ENCODE results near the gene VAT1L.

The VAT1L gene

GRCh38 chr16:77790009-77790372, 1.6 kb downstream of the VAT1L start:
- Histone ChIP-seq H3K14ac (ENCODE audit: low read length) (no peak overlapping the region), H3K4me3 (ENCODE audit: low read length in 2 of 2) (peak overlapping the region; percentile 79 to 96), H3K4ac (ENCODE audit: low read length) (no peak overlapping the region), H3K23ac (ENCODE audit: low read depth, low read length, poor library complexity) (no peak overlapping the region), H3K9me3 (replicated peaks in 1 of 2; ENCODE audit: control insufficient read depth in 2 of 2, insufficient read depth in 1 of 2, low read depth in 1 of 2, low read length in 2 of 2) (no peaks in the 10 kb centered on the region), H2BK120ac (ENCODE audit: low read depth, low read length) (peak overlapping the region; percentile 24), H2AFZ (ENCODE audit: low read length) (peak overlapping the region; percentile 99), H3K36me3 (replicated peaks in 1 of 2; ENCODE audit: control insufficient read depth in 2 of 2, insufficient read depth in 2 of 2, low read length in 2 of 2) (no peaks in the 10 kb centered on the region), H3K79me1 (ENCODE audit: low read depth, low read length) (no peaks in the 10 kb centered on the region), H2AK5ac (ENCODE audit: low read depth, low read length) (no peak overlapping the region), H4K91ac (ENCODE audit: low read depth, low read length, poor library complexity) (no peak overlapping the region), H2BK5ac (ENCODE audit: low read length) (no peak overlapping the region), H4K8ac (ENCODE audit: low read depth, low read length) (no peak overlapping the region), H2BK12ac (ENCODE audit: low read length) (no peak overlapping the region), H3K27me3 (ENCODE audit: control insufficient read depth in 3 of 3, insufficient read depth in 3 of 3, low read depth in 1 of 3, low read length in 3 of 3) (peaks cover 0 to 10% (median 3%) of the 10 kb centered on the region in 3 experiments), H3K9ac (ENCODE audit: low read depth, low read length, poor library complexity) (no peak overlapping the region), H3K18ac (ENCODE audit: low read length) (no peak overlapping the region), H3K4me2 (ENCODE audit: insufficient read depth, low read length, poor library complexity, severe bottlenecking) (peak overlapping the region; percentile 90), H3K4me1 (ENCODE audit: control insufficient read depth in 2 of 2, insufficient read depth in 1 of 2, low read depth in 1 of 2, low read length in 2 of 2) (peaks cover 6 to 12% of the 10 kb centered on the region in 2 donors), H2BK15ac (ENCODE audit: low read length) (no peak overlapping the region), H3K27ac (replicated peaks; ENCODE audit: low read length) (no peak overlapping the region)
- no CpG with 5 or more reads among the region's 11 CpGs for WGBS, 2 donors (ENCODE audit: extremely low coverage in 2 of 2, insufficient read length in 2 of 2, insufficient replicate concordance in 1 of 2)
- DNase-seq (ENCODE audit: low spot score): no peak

- DNase-seq (ENCODE audit: low spot score): no peak
- H2BK15ac ChIP-seq (ENCODE audit: low read length): no peak overlapping the region
- H3K27me3 ChIP-seq (ENCODE audit: control insufficient read depth in 3 of 3, insufficient read depth in 3 of 3, low read depth in 1 of 3, low read length in 3 of 3): peaks cover 0 to 9% (median 3%) of the 10 kb centered on the region in 3 experiments
- H2BK12ac ChIP-seq (ENCODE audit: low read length): no peak overlapping the region
- no CpG with 5 or more reads among the region's 3 CpGs for WGBS, 2 donors (ENCODE audit: extremely low coverage in 2 of 2, insufficient read length in 2 of 2, insufficient replicate concordance in 1 of 2)
- H2AK5ac ChIP-seq (ENCODE audit: low read depth, low read length): no peak overlapping the region
- H3K27ac ChIP-seq (replicated peaks; ENCODE audit: low read length): no peak overlapping the region
- H3K4ac ChIP-seq (ENCODE audit: low read length): no peak overlapping the region
- no peak overlapping the region for H3K4me3 ChIP-seq (ENCODE audit: low read length in 2 of 2)
- no peak overlapping the region for H3K9ac ChIP-seq (ENCODE audit: low read depth, low read length, poor library complexity)
- H3K18ac ChIP-seq (ENCODE audit: low read length): no peak overlapping the region
- H3K23ac ChIP-seq (ENCODE audit: low read depth, low read length, poor library complexity): no peak overlapping the region
- no peak overlapping the region for H3K14ac ChIP-seq (ENCODE audit: low read length)
- H2AFZ ChIP-seq (ENCODE audit: low read length): no peak overlapping the region
- H4K91ac ChIP-seq (ENCODE audit: low read depth, low read length, poor library complexity): no peak overlapping the region
- no peak overlapping the region for H4K8ac ChIP-seq (ENCODE audit: low read depth, low read length)
- no peak overlapping the region for H2BK120ac ChIP-seq (ENCODE audit: low read depth, low read length)
- no peaks in the 10 kb centered on the region for H3K36me3 ChIP-seq (replicated peaks in 1 of 2; ENCODE audit: control insufficient read depth in 2 of 2, insufficient read depth in 2 of 2, low read length in 2 of 2)
- H3K4me2 ChIP-seq (ENCODE audit: insufficient read depth, low read length, poor library complexity, severe bottlenecking): no peak overlapping the region
- no peak overlapping the region for H2BK5ac ChIP-seq (ENCODE audit: low read length)
- peaks cover 6 to 12% of the 10 kb centered on the region in 2 donors for H3K4me1 ChIP-seq (ENCODE audit: control insufficient read depth in 2 of 2, insufficient read depth in 1 of 2, low read depth in 1 of 2, low read length in 2 of 2)
- H3K79me1 ChIP-seq (ENCODE audit: low read depth, low read length): no peaks in the 10 kb centered on the region
- no peaks in the 10 kb centered on the region for H3K9me3 ChIP-seq (replicated peaks in 1 of 2; ENCODE audit: control insufficient read depth in 2 of 2, insufficient read depth in 1 of 2, low read depth in 1 of 2, low read length in 2 of 2)
These were observed 2.5 kb downstream of the VAT1L start for GRCh38 chr16:77790912-77791311.

- Histone ChIP-seq H3K27me3 (ENCODE audit: control insufficient read depth in 3 of 3, insufficient read depth in 3 of 3, low read depth in 1 of 3, low read length in 3 of 3) (peaks cover 0 to 3% (median 0%) of the 10 kb centered on the region in 3 experiments), H2AK5ac (ENCODE audit: low read depth, low read length) (no peak overlapping the region), H4K91ac (ENCODE audit: low read depth, low read length, poor library complexity) (no peak overlapping the region), H3K14ac (ENCODE audit: low read length) (no peak overlapping the region), H3K9ac (ENCODE audit: low read depth, low read length, poor library complexity) (no peak overlapping the region), H2BK15ac (ENCODE audit: low read length) (no peak overlapping the region), H2BK120ac (ENCODE audit: low read depth, low read length) (no peak overlapping the region), H2AFZ (ENCODE audit: low read length) (no peak overlapping the region), H3K4me1 (ENCODE audit: control insufficient read depth in 2 of 2, insufficient read depth in 1 of 2, low read depth in 1 of 2, low read length in 2 of 2) (peaks cover 4 to 21% of the 10 kb centered on the region in 2 donors), H3K36me3 (replicated peaks in 1 of 2; ENCODE audit: control insufficient read depth in 2 of 2, insufficient read depth in 2 of 2, low read length in 2 of 2) (no peaks in the 10 kb centered on the region), H3K18ac (ENCODE audit: low read length) (no peak overlapping the region), H2BK12ac (ENCODE audit: low read length) (no peak overlapping the region), H3K9me3 (replicated peaks in 1 of 2; ENCODE audit: control insufficient read depth in 2 of 2, insufficient read depth in 1 of 2, low read depth in 1 of 2, low read length in 2 of 2) (no peaks in the 10 kb centered on the region), H3K27ac (replicated peaks; ENCODE audit: low read length) (no peak overlapping the region), H3K23ac (ENCODE audit: low read depth, low read length, poor library complexity) (no peak overlapping the region), H4K8ac (ENCODE audit: low read depth, low read length) (no peak overlapping the region), H3K4me3 (ENCODE audit: low read length in 2 of 2) (no peak overlapping the region), H3K4me2 (ENCODE audit: insufficient read depth, low read length, poor library complexity, severe bottlenecking) (no peak overlapping the region), H3K79me1 (ENCODE audit: low read depth, low read length) (no peaks in the 10 kb centered on the region), H2BK5ac (ENCODE audit: low read length) (no peak overlapping the region), H3K4ac (ENCODE audit: low read length) (no peak overlapping the region)
- WGBS, 2 donors (ENCODE audit: extremely low coverage in 2 of 2, insufficient read length in 2 of 2, insufficient replicate concordance in 1 of 2): no CpG with 5 or more reads among the region's 2 CpGs
- no peak for DNase-seq (ENCODE audit: low spot score)
These were observed 5.1 kb downstream of the VAT1L start for GRCh38 chr16:77793417-77793816.

- Histone ChIP-seq H3K23ac (ENCODE audit: low read depth, low read length, poor library complexity) (no peak overlapping the region), H3K9ac (ENCODE audit: low read depth, low read length, poor library complexity) (no peak overlapping the region), H4K91ac (ENCODE audit: low read depth, low read length, poor library complexity) (no peak overlapping the region), H3K79me1 (ENCODE audit: low read depth, low read length) (no peaks in the 10 kb centered on the region), H3K18ac (ENCODE audit: low read length) (no peak overlapping the region), H3K36me3 (replicated peaks in 1 of 2; ENCODE audit: control insufficient read depth in 2 of 2, insufficient read depth in 2 of 2, low read length in 2 of 2) (no peaks in the 10 kb centered on the region), H2BK120ac (ENCODE audit: low read depth, low read length) (no peak overlapping the region), H2AK5ac (ENCODE audit: low read depth, low read length) (no peak overlapping the region), H3K27me3 (ENCODE audit: control insufficient read depth in 3 of 3, insufficient read depth in 3 of 3, low read depth in 1 of 3, low read length in 3 of 3) (no peaks in the 10 kb centered on the region), H3K9me3 (replicated peaks in 1 of 2; ENCODE audit: control insufficient read depth in 2 of 2, insufficient read depth in 1 of 2, low read depth in 1 of 2, low read length in 2 of 2) (no peaks in the 10 kb centered on the region), H3K4me2 (ENCODE audit: insufficient read depth, low read length, poor library complexity, severe bottlenecking) (no peak overlapping the region), H3K27ac (replicated peaks; ENCODE audit: low read length) (no peak overlapping the region), H2AFZ (ENCODE audit: low read length) (no peak overlapping the region), H2BK5ac (ENCODE audit: low read length) (no peak overlapping the region), H2BK12ac (ENCODE audit: low read length) (no peak overlapping the region), H3K14ac (ENCODE audit: low read length) (no peak overlapping the region), H3K4me3 (ENCODE audit: low read length in 2 of 2) (no peak overlapping the region), H3K4me1 (ENCODE audit: control insufficient read depth in 2 of 2, insufficient read depth in 1 of 2, low read depth in 1 of 2, low read length in 2 of 2) (peaks cover 4 to 17% of the 10 kb centered on the region in 2 donors), H2BK15ac (ENCODE audit: low read length) (no peak overlapping the region), H4K8ac (ENCODE audit: low read depth, low read length) (no peak overlapping the region), H3K4ac (ENCODE audit: low read length) (no peak overlapping the region)
- no peak for DNase-seq (ENCODE audit: low spot score)
- no CpG with 5 or more reads among the region's 3 CpGs for WGBS, 2 donors (ENCODE audit: extremely low coverage in 2 of 2, insufficient read length in 2 of 2, insufficient replicate concordance in 1 of 2)
These were observed 6.2 kb downstream of the VAT1L start for GRCh38 chr16:77794586-77794985.
